NCI-H2196 treated with DMSO at 0.1 percent for 48 hours (cell line): ENCODE data around the gene SLC38A1.

ENCODE experiments used
- DNase-seq: peaks from one replicate; lab custom pipeline; 2025; ENCODE audit not compliant: unreplicated experiment; lab: John Stamatoyannopoulos, UW

The SLC38A1 gene

DNA sequence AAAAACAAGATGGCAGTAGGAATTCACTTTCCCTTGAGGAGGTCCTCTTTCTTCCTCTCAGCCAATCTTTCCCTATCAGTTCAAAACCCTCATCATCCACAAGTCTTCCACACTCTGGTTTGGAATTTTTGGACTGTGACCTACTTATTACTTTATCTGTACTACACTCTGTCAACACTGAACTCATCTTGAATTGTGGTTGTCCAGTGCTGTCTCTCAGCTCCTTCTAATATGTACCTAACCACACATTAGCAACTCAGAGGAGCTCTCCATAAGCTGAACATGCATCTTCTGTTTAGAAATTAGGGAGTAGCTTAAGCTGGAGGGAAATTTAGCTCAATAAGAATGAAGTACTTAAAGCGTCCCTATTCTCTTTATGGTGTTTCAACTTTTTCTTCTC, 34.8 kb downstream of the SLC38A1 start:
- DNase-seq, result no peak

GRCh38 chr12:46233423-46233822, 35.4 kb downstream of the SLC38A1 start:
- peak; percentile 18 for DNase-seq

DNA sequence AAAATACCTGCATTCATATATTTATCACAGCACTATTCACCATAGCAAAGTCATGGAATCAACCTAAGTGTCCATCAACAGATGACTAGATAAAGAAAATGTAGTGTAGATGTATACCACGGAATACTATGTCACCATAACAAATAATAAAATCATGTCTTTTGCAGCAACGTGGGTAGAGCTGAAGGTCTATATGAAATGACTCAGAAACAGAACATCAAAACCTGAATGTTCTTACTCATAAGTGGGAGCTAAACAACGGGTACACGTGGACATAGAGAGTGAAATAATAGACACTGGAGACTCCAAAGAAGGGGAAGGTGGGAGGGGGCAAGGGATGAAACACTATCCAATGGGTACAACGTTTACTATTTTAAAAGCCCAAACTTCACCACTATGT, 37.9 kb downstream of the SLC38A1 start:
- no peak for DNase-seq

DNA sequence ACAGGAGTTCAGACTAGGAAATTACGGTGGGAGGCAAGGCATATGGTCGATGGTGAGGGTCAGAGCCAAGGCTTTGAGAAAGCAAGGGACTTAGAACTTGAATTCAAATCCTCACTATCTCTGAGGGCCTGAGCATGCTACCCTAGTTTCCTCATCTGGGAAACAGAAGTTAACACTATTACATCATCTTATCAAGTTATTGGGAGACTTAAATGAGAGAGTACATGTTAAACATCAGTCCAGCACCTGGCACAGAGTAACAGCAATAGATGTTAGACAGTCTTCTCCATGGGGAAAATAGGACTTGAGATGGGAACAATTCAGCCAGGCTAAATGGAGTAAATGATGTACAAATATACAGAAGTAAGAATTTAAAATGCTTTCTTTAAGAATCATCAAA, 38.5 kb downstream of the SLC38A1 start:
- DNase-seq, result no peak

DNA sequence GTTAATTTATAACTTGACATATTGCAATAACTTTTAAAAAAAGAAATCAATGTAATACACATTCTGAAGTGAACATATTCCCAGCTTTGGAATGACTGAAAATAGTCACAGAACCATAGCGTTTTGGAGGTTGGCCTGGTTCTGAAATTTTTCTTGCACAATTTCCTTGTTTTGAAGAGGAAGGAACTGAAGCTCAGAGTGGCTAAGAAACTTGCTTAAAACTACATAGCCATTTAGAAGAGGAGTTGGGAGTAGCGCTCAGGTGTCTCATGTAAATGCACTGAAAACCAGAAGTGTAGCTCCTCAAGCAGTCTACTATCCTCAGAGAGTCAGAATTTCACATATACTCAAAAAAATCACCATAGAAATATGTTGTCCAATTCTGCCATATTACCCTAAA, 41.2 kb downstream of the SLC38A1 start:
- DNase-seq, result no peak

DNA sequence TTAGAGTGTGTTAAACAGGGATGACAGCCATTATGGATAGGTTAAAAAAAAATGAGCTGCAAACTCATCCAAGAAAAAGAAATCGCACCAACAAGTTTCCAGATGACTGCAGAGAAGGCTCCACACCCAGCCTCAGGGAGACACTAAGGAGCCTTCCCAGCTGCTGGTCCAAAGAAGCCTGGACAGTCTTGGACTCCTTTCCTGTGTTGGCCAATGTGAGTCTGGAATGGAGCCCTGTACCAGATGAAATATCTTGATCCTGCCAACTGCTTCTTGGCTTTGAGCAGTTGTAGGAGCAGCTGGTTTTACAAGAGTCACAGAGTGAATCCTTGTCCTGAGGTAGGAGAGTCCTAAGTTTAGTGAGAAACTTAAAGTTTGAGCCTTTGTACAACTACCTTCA, 44.5 kb downstream of the SLC38A1 start:
- DNase-seq, result no peak

DNA sequence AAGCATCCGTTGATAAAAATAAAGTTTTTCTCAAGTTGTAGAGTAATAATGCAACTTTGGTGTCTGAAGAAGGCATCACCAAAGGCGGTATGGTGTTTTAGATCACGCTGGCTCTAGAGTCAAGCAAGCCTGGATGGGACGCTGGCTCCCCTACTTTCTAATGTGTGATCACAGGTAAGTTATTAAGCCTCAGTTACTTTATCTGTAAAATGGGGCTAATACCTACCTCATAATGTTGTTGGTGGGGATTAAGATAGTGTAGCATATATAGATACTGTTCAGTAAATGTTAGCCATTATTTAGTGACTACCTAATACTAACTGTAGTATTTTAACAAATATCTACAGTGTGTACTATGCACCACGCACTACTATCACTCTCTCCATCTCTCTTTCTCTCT, 45.8 kb downstream of the SLC38A1 start:
- DNase-seq, result no peak

- DNase-seq, result no peak
Observed at GRCh38 chr12:46222636-46223035, 46.2 kb downstream of the SLC38A1 start.

DNA sequence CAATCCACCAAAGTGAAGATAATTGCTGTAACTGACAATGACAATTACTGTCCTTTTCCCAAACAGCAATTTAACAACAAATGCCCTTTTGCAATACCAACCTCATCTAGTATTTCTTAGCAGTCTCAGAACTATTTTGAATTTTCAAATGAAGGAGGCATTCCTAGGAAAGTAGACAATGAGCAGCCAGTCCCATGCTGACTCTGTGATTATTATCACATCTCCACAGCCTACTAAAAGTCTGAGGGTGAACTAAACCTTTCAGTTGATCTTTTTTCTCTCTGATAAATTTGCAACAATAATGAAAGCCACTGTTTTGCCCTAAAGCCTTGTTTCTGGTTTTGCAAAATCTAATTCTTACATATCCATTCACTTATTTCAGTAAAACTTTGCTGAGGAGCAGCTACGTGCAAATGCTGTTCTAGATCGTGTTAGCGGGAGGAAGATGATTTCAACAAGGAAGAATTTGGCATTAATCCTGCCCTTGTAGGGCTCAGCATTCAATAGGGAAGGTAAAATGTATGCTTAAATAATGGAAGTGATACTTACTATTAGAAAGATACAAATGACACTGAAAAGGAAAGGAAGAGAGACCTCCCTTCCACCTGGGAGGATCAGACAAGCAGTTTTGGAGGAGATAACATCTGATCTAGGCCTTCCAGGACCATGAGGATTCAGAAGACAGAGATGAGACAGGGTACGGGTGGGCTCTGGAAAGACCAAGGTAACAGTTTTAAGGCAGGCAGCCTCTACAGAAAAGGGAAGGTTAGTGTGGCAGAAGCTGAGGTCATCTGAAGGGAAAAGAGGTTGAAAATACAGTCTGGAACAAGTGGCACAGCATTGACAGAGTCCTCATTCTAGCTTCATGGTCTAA, 47.4 kb downstream of the SLC38A1 start:
- no peak for DNase-seq

- DNase-seq, result no peak
Observed at GRCh38 chr12:46219877-46220655, 48.8 kb downstream of the SLC38A1 start.

GRCh38 chr12:46219132-46219876, 49.5 kb downstream of the SLC38A1 start:
- no peak for DNase-seq

DNA sequence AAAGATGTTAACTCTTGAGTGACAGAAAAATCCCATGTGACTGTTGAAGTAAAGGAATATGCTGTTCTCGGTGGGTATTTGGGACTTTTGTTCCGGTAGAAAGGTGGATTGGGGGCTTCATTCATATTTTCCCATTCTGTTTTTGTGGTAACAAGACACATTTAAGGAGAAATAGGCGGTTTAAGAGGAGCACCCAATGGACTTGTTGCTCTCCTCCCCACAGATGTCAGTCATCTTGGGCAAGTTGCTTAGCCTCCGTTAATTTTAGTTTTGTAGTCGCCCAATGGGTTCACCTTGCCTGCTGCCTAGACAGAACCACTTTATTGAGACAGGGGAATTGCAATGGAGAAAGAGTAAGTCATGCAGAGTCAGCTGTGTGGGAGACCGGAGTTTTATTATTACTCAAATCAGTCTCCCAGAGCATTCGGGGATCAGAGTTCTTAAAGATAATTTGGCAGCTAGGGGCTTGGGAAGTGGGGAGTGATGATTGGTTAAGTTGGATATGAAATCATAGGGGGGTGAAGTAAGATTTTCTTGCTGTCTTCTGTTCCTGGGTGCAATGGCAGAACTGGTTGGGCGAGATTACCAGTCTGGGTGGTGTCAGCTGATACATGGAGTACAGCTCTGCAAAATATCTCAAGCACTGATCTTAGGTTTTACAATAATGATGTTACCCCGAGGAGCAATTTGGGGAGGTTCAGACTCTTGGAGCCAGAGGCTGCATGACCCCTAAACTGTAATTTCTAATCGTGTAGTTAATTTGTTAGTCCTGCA, 50.3 kb downstream of the SLC38A1 start:
- DNase-seq, result no peak

DNA sequence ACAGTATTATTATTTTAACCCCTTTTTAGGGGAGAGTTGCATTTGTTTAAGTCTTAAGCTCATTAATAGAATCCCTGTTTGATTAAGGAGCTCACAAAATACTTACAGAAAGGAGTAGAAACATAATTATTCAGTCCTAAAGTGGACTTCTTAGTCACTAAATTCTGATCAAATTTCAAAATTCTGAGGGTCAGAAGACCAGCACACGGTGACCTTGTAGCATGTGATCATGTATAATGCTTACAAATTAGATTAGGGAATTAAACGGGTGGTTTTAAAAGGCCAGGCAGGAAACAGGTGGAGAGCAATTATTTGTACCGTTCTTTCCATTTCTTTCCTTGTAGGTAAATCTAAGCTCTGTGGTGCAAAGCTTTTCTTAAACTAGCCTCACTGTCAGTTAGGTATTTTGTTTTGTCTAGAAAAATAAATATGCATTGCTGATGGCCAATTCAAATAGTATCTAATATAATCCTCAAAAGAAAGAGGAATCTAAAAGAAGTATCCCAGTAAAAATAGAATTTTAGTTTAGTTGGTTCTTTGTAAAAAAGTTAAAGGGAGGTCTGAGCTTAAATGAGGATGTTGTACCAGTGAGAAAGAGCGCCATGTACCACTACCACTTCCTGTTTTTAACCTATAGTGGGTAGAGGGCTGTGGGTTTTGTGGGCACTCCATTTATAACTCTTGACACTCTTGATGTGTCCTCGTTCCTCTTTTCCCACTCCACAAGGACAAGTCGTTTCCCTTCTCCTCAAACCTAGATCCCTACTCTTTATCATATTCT, 51.1 kb downstream of the SLC38A1 start:
- DNase-seq, result no peak

GRCh38 chr12:46214668-46215436, 54.0 kb downstream of the SLC38A1 start:
- no peak for DNase-seq

DNA sequence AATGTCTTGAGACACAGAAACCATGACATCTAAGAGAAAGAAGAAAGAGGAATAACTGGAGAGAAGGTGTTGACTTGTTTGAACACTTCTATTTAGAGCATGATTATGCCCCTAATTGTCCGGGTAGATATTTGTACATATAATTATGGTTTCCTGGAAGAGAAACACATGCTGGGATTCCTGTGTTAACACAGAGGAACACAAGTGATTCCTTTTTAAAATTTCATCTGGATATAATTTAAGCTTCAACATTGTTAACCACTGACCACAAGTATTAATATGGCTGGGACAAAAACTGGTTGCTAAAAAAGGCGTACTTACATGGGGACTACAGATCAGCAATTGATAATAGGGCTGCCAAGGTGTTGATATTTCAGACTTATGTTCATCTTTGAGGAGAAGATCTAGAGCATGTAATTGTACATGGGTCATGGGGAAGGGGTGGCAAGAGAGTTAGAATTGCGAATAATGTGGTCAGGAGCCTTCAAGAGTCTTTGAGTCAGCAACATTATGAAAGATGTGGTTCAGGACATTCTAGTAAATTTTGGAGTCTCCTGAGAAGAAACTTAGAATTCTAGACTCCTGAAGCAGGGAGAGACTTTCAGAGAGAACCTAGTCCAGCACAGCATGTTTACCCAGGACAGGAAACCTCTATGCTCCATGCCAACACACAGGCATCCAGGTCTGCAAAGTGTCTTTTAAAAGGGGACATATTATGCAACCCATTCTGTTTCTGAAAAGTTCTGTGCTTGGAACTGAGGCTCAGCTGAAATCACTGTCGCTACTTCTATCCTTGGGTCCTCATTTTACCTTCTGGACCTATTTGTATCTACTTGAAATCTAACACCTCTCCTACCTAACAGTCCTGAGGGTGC, 56.5 kb downstream of the SLC38A1 start:
- no peak for DNase-seq

DNA sequence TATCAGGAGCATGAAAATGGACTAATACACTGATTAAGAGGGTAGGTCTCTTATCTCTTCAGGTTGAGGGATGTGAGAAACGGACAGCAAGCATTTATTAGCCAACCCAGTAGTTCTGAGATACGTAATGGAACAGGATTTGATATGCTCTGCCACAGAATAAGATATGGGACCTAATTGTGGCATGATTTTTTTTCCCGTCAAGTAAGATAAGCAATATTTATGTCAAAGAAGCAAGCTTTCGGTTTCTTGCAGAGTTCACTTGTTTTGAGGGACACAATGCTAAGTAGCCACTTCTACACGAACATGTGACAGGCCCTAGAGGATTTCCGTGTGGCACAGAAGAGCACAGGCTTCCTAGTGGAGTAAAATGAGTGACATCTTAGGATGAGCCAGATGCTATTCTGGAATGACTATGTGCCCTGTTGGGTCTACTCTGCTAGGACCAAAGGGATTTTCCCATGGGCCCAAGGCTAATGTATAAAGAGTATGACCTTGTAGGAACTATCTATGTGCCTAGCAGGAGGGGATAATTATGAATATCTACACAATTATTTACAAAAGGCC, 57.9 kb downstream of the SLC38A1 start:
- no peak for DNase-seq

- DNase-seq, result peak; percentile 94
Observed at GRCh38 chr12:46209914-46210872, 58.6 kb downstream of the SLC38A1 start.
